Liver (tissue), 9 donors: ENCODE data around the gene L3HYPDH. TPM values are rescaled to one million over a fixed set of nuclear protein-coding genes. Genes with fewer than 3 reads are reported as not detected.

Source experiments
- DNase-seq: peaks from one replicate; pipeline ENCODE4 v3.0.0-alpha.2; 2017; ENCODE audit warnings: low spot score
- H3K27ac ChIP-seq, 2 donors: one replicate each; pipeline ENCODE4 v1.7.0; 2013; ENCODE audit warnings: inconsistent platforms in 2 of 2, low read length in 2 of 2, control low read depth in 1 of 2, low read depth in 1 of 2, mild to moderate bottlenecking in 1 of 2
- H3K27me3 ChIP-seq, 4 donors: one replicate each; pipeline versions ENCODE4 v1.6.1 to v1.7.0; 2013; ENCODE audit warnings: low read length in 3 of 4, inconsistent platforms in 1 of 4, mild to moderate bottlenecking in 1 of 4, moderate library complexity in 1 of 4; ENCODE audit not compliant: control insufficient read depth in 4 of 4, insufficient read depth in 4 of 4
- H3K36me3 ChIP-seq, 4 donors: one replicate each; pipeline versions ENCODE4 v1.6.1 to v1.7.0; 2013; ENCODE audit warnings: low read length in 3 of 4, mild to moderate bottlenecking in 3 of 4, low read depth in 1 of 4, moderate library complexity in 1 of 4; ENCODE audit not compliant: control insufficient read depth in 4 of 4, insufficient read depth in 3 of 4
- H3K4me1 ChIP-seq, 4 donors: one replicate each; pipeline versions ENCODE4 v1.6.1 to v1.7.0; 2013; ENCODE audit warnings: low read length in 3 of 4, mild to moderate bottlenecking in 3 of 4, moderate library complexity in 1 of 4; ENCODE audit not compliant: control insufficient read depth in 4 of 4, insufficient read depth in 4 of 4
- H3K4me3 ChIP-seq, 3 donors: one replicate each; pipeline versions ENCODE4 v1.6.1 to v1.7.0; 2013; ENCODE audit warnings: low read length in 3 of 3, control low read depth in 1 of 3, low read depth in 1 of 3, mild to moderate bottlenecking in 1 of 3
- H3K9ac ChIP-seq, 2 donors: one replicate each; pipeline ENCODE4 v1.7.0; 2013; ENCODE audit warnings: low read length in 2 of 2, mild to moderate bottlenecking in 2 of 2, moderate library complexity in 2 of 2, control low read depth in 1 of 2, low read depth in 1 of 2
- H3K9me3 ChIP-seq, 4 donors: one replicate each; pipeline versions ENCODE4 v1.6.1 to v1.7.0; 2013; ENCODE audit warnings: low read length in 3 of 4; ENCODE audit not compliant: control insufficient read depth in 4 of 4
- FOXA2 ChIP-seq: IDR thresholded peaks from 2 replicates; pipeline ENCODE4 v1.6.1; 2016; ENCODE audit warnings: antibody characterized with exemption
- HNF4A ChIP-seq, 2 donors: conservative IDR thresholded peaks; 2 replicates each; pipeline ENCODE4 v1.6.1; 2016; ENCODE audit warnings: antibody characterized with exemption in 2 of 2, mild to moderate bottlenecking in 2 of 2
- JUND ChIP-seq, 2 donors: IDR thresholded peaks; 2 replicates each; pipeline ENCODE4 v1.6.1; 2016; ENCODE audit warnings: antibody characterized with exemption in 2 of 2
- MAX ChIP-seq: IDR thresholded peaks from 2 replicates; pipeline ENCODE4 v1.6.1; 2016; ENCODE audit warnings: antibody characterized with exemption
- NR2F2 ChIP-seq: IDR thresholded peaks from 2 replicates; pipeline ENCODE4 v1.6.1; 2016; ENCODE audit warnings: antibody characterized with exemption
- REST ChIP-seq: IDR thresholded peaks from 2 replicates; pipeline ENCODE4 v1.6.1; 2016; ENCODE audit warnings: antibody characterized with exemption, mild to moderate bottlenecking
- RXRA ChIP-seq, 2 donors: IDR thresholded peaks; 2 replicates each; pipeline ENCODE4 v1.6.1; 2017 to 2018; ENCODE audit warnings: antibody characterized with exemption in 2 of 2, mild to moderate bottlenecking in 1 of 2
- SP1 ChIP-seq: IDR thresholded peaks from 2 replicates; pipeline ENCODE4 v1.6.1; 2018; ENCODE audit warnings: antibody characterized with exemption, mild to moderate bottlenecking
- WGBS: extraction: QIAGEN DNeasy Blood & Tissue Kit; methylation state at CpG from one replicate; pipeline ENCODE4 v1.1.7; 2013; 5-methylcytosine and 5-hydroxymethylcytosine counted together
- polyA plus RNA-seq, 2 donors: library from polyadenylated mRNA; stranded (reverse) in 1 of 2; unstranded in 1 of 2; fragments of 200-250 nt in 1 of 2; fragments of >200 nt in 1 of 2; fragmentation: Nextera tagmentation in 1 of 2; extraction: Ambion mirVana in 1 of 2; gene quantifications; one replicate each; pipeline versions ENCODE4 v1.2.1 to v1.2.3, GENCODE V29; 2013 to 2015
- total RNA-seq, 2 donors: library from RNA; depleted of rRNA; stranded (reverse); fragments of >200 nt; gene quantifications; one replicate each; pipeline ENCODE4 v1.2.3, GENCODE V29; 2014
- donor health status: healthy.
- donor health status: healthy.
- donor health status: healthy.
- donor health status: healthy.
- donor health status: healthy.

The L3HYPDH gene
- total and polyA plus RNA-seq, 4 donors = 9.3 to 36.3 (median 28.2) TPM

- peak within 1 kb of the TSS in 1 of 2 donors; percentile 37 for H3K9ac ChIP-seq
- H3K27ac ChIP-seq = peak within 1 kb of the TSS; percentile 6 to 50
- H3K36me3 ChIP-seq = peaks cover 0 to 3% (median under 1%) of the 10 kb centered on the region in 4 donors
- no peak for TF ChIP-seq JUND (IDR thresholded peaks at IDR 0.05)
- peak; percentile 31 for TF ChIP-seq SP1
- no peak for TF ChIP-seq REST
- TF ChIP-seq MAX = no peak
- peak in 1 of 2 donors; percentile 60 for TF ChIP-seq HNF4A (conservative IDR thresholded peaks at IDR 0.05)
- peak; percentile 21 to 37 for TF ChIP-seq RXRA (IDR thresholded peaks at IDR 0.05)
- peak within 1 kb of the TSS; percentile 28 to 81 (median 54) for H3K4me3 ChIP-seq
- peaks cover 0 to 15% (median 12%) of the 10 kb centered on the region in 4 donors for H3K4me1 ChIP-seq
- no peaks in the 10 kb centered on the region for H3K27me3 ChIP-seq
- 19% methylated on average over 40 of the region's 40 CpGs for WGBS
- no peak for DNase-seq
- H3K9me3 ChIP-seq = no peaks in the 10 kb centered on the region
These were observed 18.7 kb downstream of the L3HYPDH start, which contains the start of gene GPR135 for GRCh38 chr14:59465316-59466135. TSS of gene GPR135 (minus strand) at chr14:59465380. CDS start at chr14:59465226, 154 bp downstream.

- Histone ChIP-seq H3K36me3 (peaks cover 0 to 4% (median 1%) of the 10 kb centered on the region in 4 donors), H3K9me3 (no peaks in the 10 kb centered on the region), H3K27ac (peak overlapping the region; percentile 6 to 50), H3K4me1 (peaks cover 0 to 15% (median 12%) of the 10 kb centered on the region in 4 donors), H3K4me3 (peak overlapping the region; percentile 28 to 81 (median 54)), H3K27me3 (no peaks in the 10 kb centered on the region), H3K9ac (peak overlapping the region in 1 of 2 donors; percentile 37)
- peak; percentile 72 for DNase-seq
- no peak for TF ChIP-seq FOXA2
- TF ChIP-seq NR2F2 = no peak
- TF ChIP-seq REST = peak; percentile 79
- WGBS = 1% methylated on average over 105 of the region's 105 CpGs
These were observed 19.5 kb downstream of the L3HYPDH start for GRCh38 chr14:59464486-59465315.
